Peyer's patch (tissue), 4 donors: ENCODE results near the gene TMEM220. TPM values are rescaled to one million over a fixed set of nuclear protein-coding genes. Genes with fewer than 3 reads are reported as not detected.

Experiments
- DNase-seq, 3 donors: peaks; one replicate each; pipeline ENCODE4 v3.0.0-alpha.2; 2017 to 2019
- H3K27ac ChIP-seq, 4 donors: fragments of 200-600 bp; sonication (generic); one replicate each; pipeline ENCODE4 v1.5.1; 2016 to 2019
- H3K27me3 ChIP-seq, 2 donors: fragments of 200-600 bp; sonication (generic); one replicate each; pipeline ENCODE4 v1.5.1; 2019
- H3K36me3 ChIP-seq, 3 donors: fragments of 200-600 bp; sonication (generic); one replicate each; pipeline ENCODE4 v1.5.1; 2016 to 2019
- H3K4me1 ChIP-seq, 4 donors: fragments of 200-600 bp; sonication (generic); one replicate each; pipeline ENCODE4 v1.5.1; 2016 to 2019
- H3K4me3 ChIP-seq, 4 donors: fragments of 200-600 bp; sonication (generic); 1 replicate in 3 of 4; 2 replicates in 1 of 4; pipeline ENCODE4 v1.5.1; 2016 to 2019; ENCODE audit warnings: mild to moderate bottlenecking in 1 of 4
- H3K9me3 ChIP-seq, 4 donors: fragments of 200-600 bp; sonication (generic); one replicate each; pipeline ENCODE4 v1.5.1; 2016 to 2019; ENCODE audit warnings: mild to moderate bottlenecking in 1 of 4
- POLR2A ChIP-seq, 2 donors: fragments of 450-650 bp; IDR thresholded peaks; one replicate each; pipeline ENCODE4 v1.5.1; 2017; ENCODE audit warnings: antibody characterized with exemption in 2 of 2, mild to moderate bottlenecking in 2 of 2, moderate library complexity in 2 of 2
- total RNA-seq, 4 donors: library from RNA; depleted of rRNA; stranded (reverse); fragments of >200 nt; gene quantifications; one replicate each; pipeline ENCODE4 v1.1.0, GENCODE V29; 2016
- TF ChIP-seq, protein P1 (sequence below), 6 experiments: fragments of 450-650 bp in 4 of 6; fragments of 200-600 bp in 2 of 6; sonication (generic) in 1 of 6; IDR thresholded peaks; one replicate each; pipeline ENCODE4 v1.5.1; 2017 to 2019; ENCODE audit warnings: antibody characterized with exemption in 6 of 6, mild to moderate bottlenecking in 3 of 6, moderate library complexity in 1 of 6

Gene TMEM220
- total RNA-seq, 4 donors from 2014 or later = 14.6 to 56.1 (median 23.4) TPM

DNA sequence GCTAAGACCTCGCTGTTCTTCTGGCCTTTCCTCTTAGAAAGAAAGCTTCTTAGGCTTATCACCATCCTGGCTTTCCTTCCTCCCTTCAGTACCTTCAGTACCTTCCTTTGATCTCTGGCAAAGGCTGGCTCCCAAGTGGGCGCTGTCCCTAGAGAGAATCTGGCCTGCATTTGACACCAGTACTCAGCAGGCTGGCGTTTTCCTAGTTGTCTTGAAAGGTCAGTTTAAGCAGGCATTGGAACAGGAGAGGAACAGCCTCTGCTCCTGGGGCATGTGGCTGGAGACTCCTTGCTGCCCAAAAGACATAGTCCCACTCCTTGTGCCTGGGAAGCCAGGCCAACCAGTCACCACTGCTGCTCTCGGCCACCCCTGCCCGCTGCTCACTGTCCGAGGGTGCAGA is 40.0 kb upstream of the TMEM220 start:
- peaks cover 0 to 7% (median 0%) of the 10 kb centered on the region in 4 donors for H3K4me1 ChIP-seq
- H3K27ac ChIP-seq = no peak overlapping the region
- H3K36me3 ChIP-seq = peaks cover 0 to 3% (median 0%) of the 10 kb centered on the region in 3 donors
- TF ChIP-seq, protein P1, sequence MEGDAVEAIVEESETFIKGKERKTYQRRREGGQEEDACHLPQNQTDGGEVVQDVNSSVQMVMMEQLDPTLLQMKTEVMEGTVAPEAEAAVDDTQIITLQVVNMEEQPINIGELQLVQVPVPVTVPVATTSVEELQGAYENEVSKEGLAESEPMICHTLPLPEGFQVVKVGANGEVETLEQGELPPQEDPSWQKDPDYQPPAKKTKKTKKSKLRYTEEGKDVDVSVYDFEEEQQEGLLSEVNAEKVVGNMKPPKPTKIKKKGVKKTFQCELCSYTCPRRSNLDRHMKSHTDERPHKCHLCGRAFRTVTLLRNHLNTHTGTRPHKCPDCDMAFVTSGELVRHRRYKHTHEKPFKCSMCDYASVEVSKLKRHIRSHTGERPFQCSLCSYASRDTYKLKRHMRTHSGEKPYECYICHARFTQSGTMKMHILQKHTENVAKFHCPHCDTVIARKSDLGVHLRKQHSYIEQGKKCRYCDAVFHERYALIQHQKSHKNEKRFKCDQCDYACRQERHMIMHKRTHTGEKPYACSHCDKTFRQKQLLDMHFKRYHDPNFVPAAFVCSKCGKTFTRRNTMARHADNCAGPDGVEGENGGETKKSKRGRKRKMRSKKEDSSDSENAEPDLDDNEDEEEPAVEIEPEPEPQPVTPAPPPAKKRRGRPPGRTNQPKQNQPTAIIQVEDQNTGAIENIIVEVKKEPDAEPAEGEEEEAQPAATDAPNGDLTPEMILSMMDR (IDR thresholded peaks at IDR 0.05) = no peak
- no peak for TF ChIP-seq POLR2A (IDR thresholded peaks at IDR 0.05)
- DNase-seq = peak in 1 of 3 donors; percentile 41
- no peaks in the 10 kb centered on the region for H3K27me3 ChIP-seq
- H3K9me3 ChIP-seq = no peaks in the 10 kb centered on the region
- no peak overlapping the region for H3K4me3 ChIP-seq

DNA sequence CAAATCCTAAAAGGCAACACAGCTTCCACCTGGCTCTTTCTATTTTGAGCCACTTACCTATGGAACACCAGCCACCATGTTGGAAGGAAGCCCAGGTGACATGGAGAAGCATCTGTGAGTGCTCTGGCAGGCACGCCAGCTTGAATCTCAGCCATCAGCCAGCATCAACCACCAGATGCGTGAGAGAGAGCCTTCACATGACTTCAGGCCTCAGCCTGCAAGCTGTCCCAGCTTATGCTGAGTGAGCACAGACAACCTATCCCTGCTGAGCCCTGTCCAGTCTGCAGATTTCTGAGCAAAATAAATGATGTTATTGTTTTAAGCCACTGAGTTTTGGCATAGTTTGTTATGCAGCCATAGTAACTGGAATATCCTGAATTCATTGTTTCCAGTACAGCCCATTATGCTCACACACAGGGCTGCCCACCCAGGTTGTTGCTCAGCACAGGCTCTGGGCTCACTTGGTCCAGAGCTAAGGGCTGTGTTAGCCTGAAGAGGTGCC is 39.0 kb upstream of the TMEM220 start:
- H3K4me3 ChIP-seq = no peak overlapping the region
- H3K27ac ChIP-seq = no peak overlapping the region
- H3K9me3 ChIP-seq = no peaks in the 10 kb centered on the region
- peak in 1 of 3 donors; percentile 41 for DNase-seq
- H3K27me3 ChIP-seq = no peaks in the 10 kb centered on the region
- no peak for TF ChIP-seq POLR2A (IDR thresholded peaks at IDR 0.05)
- TF ChIP-seq, protein P1 (IDR thresholded peaks at IDR 0.05) = no peak
- H3K4me1 ChIP-seq = peaks cover 0 to 6% (median 0%) of the 10 kb centered on the region in 4 donors
- H3K36me3 ChIP-seq = peaks cover 0 to 3% (median 0%) of the 10 kb centered on the region in 3 donors

DNA sequence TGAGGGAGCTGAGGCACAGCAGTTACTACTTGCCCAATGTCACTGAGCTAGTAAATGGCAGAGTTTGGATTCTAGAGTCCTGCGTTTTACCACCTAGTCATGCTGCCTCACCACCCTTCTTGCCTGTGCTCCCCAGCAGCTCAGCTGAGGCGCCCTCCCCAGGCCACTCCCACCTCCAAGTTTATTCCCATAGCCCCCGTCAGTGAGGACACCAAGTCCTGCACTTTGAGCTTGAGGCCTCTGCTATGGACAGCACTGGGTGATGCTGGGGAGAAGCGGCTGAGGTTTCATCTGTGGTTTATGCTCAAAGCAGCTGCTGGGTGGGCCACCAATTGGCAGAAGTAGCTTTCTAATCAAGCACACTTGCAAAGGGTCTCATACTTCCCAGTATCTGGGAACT is 37.4 kb upstream of the TMEM220 start:
- H3K36me3 ChIP-seq = peaks cover 0 to 3% (median 0%) of the 10 kb centered on the region in 3 donors
- H3K27ac ChIP-seq = no peak overlapping the region
- TF ChIP-seq, protein P1 (IDR thresholded peaks at IDR 0.05) = no peak
- no peak for TF ChIP-seq POLR2A (IDR thresholded peaks at IDR 0.05)
- no peaks in the 10 kb centered on the region for H3K4me1 ChIP-seq
- no peak overlapping the region for H3K4me3 ChIP-seq
- peak in 1 of 3 donors; percentile 44 for DNase-seq
- no peaks in the 10 kb centered on the region for H3K27me3 ChIP-seq
- H3K9me3 ChIP-seq = no peaks in the 10 kb centered on the region

DNA sequence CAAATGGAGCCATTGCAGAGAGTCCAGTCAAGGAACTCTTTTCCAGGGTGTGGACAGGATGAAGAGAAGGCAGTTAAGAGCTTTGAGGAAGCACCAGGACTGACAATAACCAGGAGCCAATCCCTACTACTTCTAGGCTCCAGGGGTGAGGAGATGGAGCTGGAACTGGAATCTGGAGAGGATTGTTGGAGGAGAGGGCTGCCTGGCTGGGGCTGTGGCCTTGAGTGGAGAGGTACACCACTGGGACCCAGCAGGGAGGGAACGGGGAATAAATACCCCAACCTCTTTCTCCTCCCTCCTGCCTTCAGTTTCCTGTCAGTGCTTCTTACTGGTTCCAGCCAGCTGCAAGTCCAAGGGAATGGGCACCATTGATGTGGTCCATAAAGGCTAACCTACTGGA is 32.2 kb upstream of the TMEM220 start:
- no peaks in the 10 kb centered on the region for H3K4me1 ChIP-seq
- no peak overlapping the region for H3K4me3 ChIP-seq
- H3K36me3 ChIP-seq = peaks cover 0 to 3% (median 0%) of the 10 kb centered on the region in 3 donors
- H3K27me3 ChIP-seq = no peaks in the 10 kb centered on the region
- TF ChIP-seq, protein P1 (IDR thresholded peaks at IDR 0.05) = no peak
- no peak for TF ChIP-seq POLR2A (IDR thresholded peaks at IDR 0.05)
- no peak overlapping the region for H3K27ac ChIP-seq
- DNase-seq = peak in 1 of 3 donors; percentile 15
- H3K9me3 ChIP-seq = no peaks in the 10 kb centered on the region

DNA sequence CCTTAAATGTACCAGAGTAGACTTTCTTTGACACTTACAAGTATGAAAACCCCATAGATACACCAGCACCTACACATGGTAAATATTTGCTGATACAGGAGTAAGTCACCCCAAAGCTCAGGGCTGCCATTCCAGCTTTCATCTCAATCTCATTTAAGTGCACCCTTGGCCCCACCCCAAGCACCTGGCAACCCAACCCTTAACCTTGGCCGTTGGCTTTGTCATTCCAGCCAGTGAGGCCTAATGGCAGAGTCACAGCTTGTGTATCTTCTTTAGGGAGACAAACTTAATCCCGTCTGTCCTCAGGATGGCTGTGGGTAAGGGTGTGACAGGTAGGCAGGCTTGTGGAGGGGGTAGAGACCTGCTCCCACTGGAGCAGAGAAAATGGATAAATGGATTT is 31.5 kb upstream of the TMEM220 start:
- H3K27ac ChIP-seq = no peak overlapping the region
- DNase-seq = peak in 1 of 3 donors; percentile 44
- no peaks in the 10 kb centered on the region for H3K4me1 ChIP-seq
- no peaks in the 10 kb centered on the region for H3K36me3 ChIP-seq
- H3K9me3 ChIP-seq = no peaks in the 10 kb centered on the region
- no peaks in the 10 kb centered on the region for H3K27me3 ChIP-seq
- H3K4me3 ChIP-seq = no peak overlapping the region
- TF ChIP-seq POLR2A (IDR thresholded peaks at IDR 0.05) = no peak
- TF ChIP-seq, protein P1 (IDR thresholded peaks at IDR 0.05) = no peak

DNA sequence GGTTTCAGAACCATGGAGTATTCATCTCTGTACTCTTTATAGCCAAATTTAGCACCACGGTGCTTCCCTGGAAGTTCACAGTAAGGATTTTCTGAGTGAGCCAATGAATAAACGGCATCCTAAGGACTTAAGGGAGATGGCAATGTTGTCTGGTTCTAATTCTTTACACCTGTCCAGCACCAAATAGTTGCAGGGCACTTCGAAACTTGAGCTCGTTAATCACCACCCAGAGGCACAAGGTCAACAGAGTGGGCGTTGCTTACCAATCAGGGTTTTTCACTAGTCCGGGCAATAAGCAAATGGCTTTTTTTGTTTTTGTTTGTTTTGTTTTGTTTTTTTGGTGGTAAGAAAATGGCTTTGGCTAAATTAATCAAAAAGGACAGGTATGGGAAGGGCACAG is 28.2 kb upstream of the TMEM220 start:
- no peaks in the 10 kb centered on the region for H3K4me1 ChIP-seq
- no peaks in the 10 kb centered on the region for H3K27me3 ChIP-seq
- H3K36me3 ChIP-seq = no peaks in the 10 kb centered on the region
- TF ChIP-seq POLR2A (IDR thresholded peaks at IDR 0.05) = no peak
- TF ChIP-seq, protein P1 (IDR thresholded peaks at IDR 0.05) = no peak
- no peak overlapping the region for H3K4me3 ChIP-seq
- peak in 1 of 3 donors; percentile 26 for DNase-seq
- no peaks in the 10 kb centered on the region for H3K9me3 ChIP-seq
- H3K27ac ChIP-seq = no peak overlapping the region
